ENCODE results near the gene IBTK. TPM values are rescaled to one million over a fixed set of nuclear protein-coding genes. Genes with fewer than 3 reads are reported as not detected.
A peak's percentile ranks its signal among the peaks of the same experiment; 100 is the strongest.

Gene IBTK
- polyA plus RNA-seq, 1 experiment: 13.0 TPM

GRCh38 chr6:82144007-82144851 lies 103.3 kb downstream of the IBTK start:
- ChIA-PET CTCF (interaction anchor here (0.7 to 2.7 kb wide), 2 partner anchors 34 to 52 kb away, joined by 4 to 10 read pairs; no protein-coding TSS in a partner anchor), POLR2A (no interaction called here)
- no peak overlapping the region for H3K4me3 ChIP-seq (ENCODE audit: low read depth, low read length)
- no peaks in the 10 kb centered on the region for H3K27me3 ChIP-seq (ENCODE audit: control insufficient read depth, insufficient read depth, low read length)
- peak; percentile 92 for DNase-seq (ENCODE audit: low read depth)
- TF ChIP-seq CTCF (IDR thresholded peaks at IDR 0.05; ENCODE audit: insufficient read depth, low read depth, low read length): no peak
- H3K36me3 ChIP-seq (ENCODE audit: control insufficient read depth, insufficient read depth, low read length): no peaks in the 10 kb centered on the region

- POLR2A ChIA-PET: no interaction called here
- no peaks in the 10 kb centered on the region for H3K27me3 ChIP-seq (ENCODE audit: control insufficient read depth, insufficient read depth, low read length)
- no peak overlapping the region for H3K4me3 ChIP-seq (ENCODE audit: low read depth, low read length)
- CTCF ChIA-PET: interaction anchor here (0.6 to 2.7 kb wide), 3 partner anchors 35 to 741 kb away, joined by 3 to 10 read pairs (median 3); no protein-coding TSS in a partner anchor
- DNase-seq (ENCODE audit: low read depth): peak; percentile 75
- no peak for TF ChIP-seq CTCF (IDR thresholded peaks at IDR 0.05; ENCODE audit: insufficient read depth, low read depth, low read length)
- no peaks in the 10 kb centered on the region for H3K36me3 ChIP-seq (ENCODE audit: control insufficient read depth, insufficient read depth, low read length)
These were observed 104.5 kb downstream of the IBTK start for GRCh38 chr6:82143041-82143481.

- CTCF ChIA-PET: interaction anchor here (2.7 kb wide), 1 partner anchor 36 kb away, joined by 10 read pairs; no protein-coding TSS in a partner anchor
- TF ChIP-seq CTCF (IDR thresholded peaks at IDR 0.05; ENCODE audit: insufficient read depth, low read depth, low read length): no peak
- H3K27me3 ChIP-seq (ENCODE audit: control insufficient read depth, insufficient read depth, low read length): no peaks in the 10 kb centered on the region
- H3K36me3 ChIP-seq (ENCODE audit: control insufficient read depth, insufficient read depth, low read length): no peaks in the 10 kb centered on the region
- POLR2A ChIA-PET: no interaction called here
- no peak for DNase-seq (ENCODE audit: low read depth)
- H3K4me3 ChIP-seq (ENCODE audit: low read depth, low read length): no peak overlapping the region
These were observed 105.0 kb downstream of the IBTK start for GRCh38 chr6:82142524-82142923.

- POLR2A ChIA-PET: no interaction called here
- Histone ChIP-seq H3K4me3 (ENCODE audit: low read depth, low read length) (no peak overlapping the region), H3K27me3 (ENCODE audit: control insufficient read depth, insufficient read depth, low read length) (no peaks in the 10 kb centered on the region), H3K36me3 (ENCODE audit: control insufficient read depth, insufficient read depth, low read length) (no peaks in the 10 kb centered on the region)
- no peak for TF ChIP-seq CTCF (IDR thresholded peaks at IDR 0.05; ENCODE audit: insufficient read depth, low read depth, low read length)
- CTCF ChIA-PET: no interaction called here
- DNase-seq (ENCODE audit: low read depth): no peak
These were observed 109.3 kb downstream of the IBTK start for GRCh38 chr6:82138075-82138791.

- Histone ChIP-seq H3K36me3 (ENCODE audit: control insufficient read depth, insufficient read depth, low read length) (no peaks in the 10 kb centered on the region), H3K4me3 (ENCODE audit: low read depth, low read length) (no peak overlapping the region), H3K27me3 (ENCODE audit: control insufficient read depth, insufficient read depth, low read length) (no peaks in the 10 kb centered on the region)
- TF ChIP-seq CTCF (IDR thresholded peaks at IDR 0.05; ENCODE audit: insufficient read depth, low read depth, low read length): no peak
- ChIA-PET POLR2A (no interaction called here), CTCF (interaction anchor here (0.5 kb wide), 1 partner anchor 22 kb away, joined by 4 read pairs; no protein-coding TSS in a partner anchor)
- no peak for DNase-seq (ENCODE audit: low read depth)
These were observed 116.1 kb downstream of the IBTK start for GRCh38 chr6:82131441-82131840.

Measured in BJ (cell line).